ENCODE data around the gene CTNNA1.
A peak's percentile ranks its signal among the peaks of the same experiment; 100 is the strongest.
"Not testable (repeated sequence)": the region's sequence is repeated elsewhere in the genome, so short reads cannot be mapped to it uniquely, and the experiment has no call there.

The CTNNA1 gene

DNA sequence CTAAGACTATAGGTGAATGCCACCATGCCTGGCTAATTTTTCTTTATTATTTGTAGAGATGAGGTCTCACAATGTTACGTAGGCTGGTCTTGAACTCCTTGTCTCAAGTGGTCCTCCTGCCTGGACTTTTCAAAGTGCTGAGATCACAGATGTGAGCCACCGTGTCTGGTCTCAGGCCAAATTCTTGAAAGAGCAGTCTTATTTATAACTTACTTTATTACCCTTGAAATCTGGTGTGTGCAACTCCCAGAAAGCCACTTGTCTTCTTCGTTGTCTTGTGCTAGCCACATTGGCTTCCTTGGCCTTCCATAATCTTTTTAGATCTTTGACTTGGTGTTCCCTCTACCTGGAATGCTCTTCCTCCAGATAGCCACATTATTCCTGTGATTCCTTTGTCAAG is 50.1 kb downstream of the CTNNA1 start:
- Mint-ChIP-seq H3K27ac (peak overlapping the region; percentile 92), H3K9me3 (peaks cover 45% of the 10 kb centered on the region), H3K27me3 (ENCODE audit: low read depth, poor library complexity) (no peaks in the 10 kb centered on the region), H3K36me3 (ENCODE audit: low read depth) (peaks cover 89% of the 10 kb centered on the region), H3K4me1 (peaks cover 15% of the 10 kb centered on the region), H3K4me3 (no peak overlapping the region)
- DNase-seq = no peak
- TF ChIP-seq CTCF (IDR thresholded peaks at IDR 0.05) = no peak

GRCh38 chr5:138803935-138804334 is 50.7 kb downstream of the CTNNA1 start:
- Mint-ChIP-seq H3K4me3 (no peak overlapping the region), H3K27ac (peak overlapping the region; percentile 92)
- no peak for TF ChIP-seq CTCF (IDR thresholded peaks at IDR 0.05)

GRCh38 chr5:138805096-138805495 is 51.9 kb downstream of the CTNNA1 start:
- H3K27ac Mint-ChIP-seq = no peak overlapping the region
- H3K4me3 Mint-ChIP-seq = no peak overlapping the region
- peaks cover 86% of the 10 kb centered on the region for H3K36me3 Mint-ChIP-seq (ENCODE audit: low read depth)

More at GRCh38 chr5:138803935-138804334, 50.7 kb downstream of the CTNNA1 start:
- Mint-ChIP-seq H3K27me3 (ENCODE audit: low read depth, poor library complexity) (no peaks in the 10 kb centered on the region), H3K4me1 (peaks cover 15% of the 10 kb centered on the region), H3K36me3 (ENCODE audit: low read depth) (peaks cover 87% of the 10 kb centered on the region), H3K9me3 (peaks cover 45% of the 10 kb centered on the region)
- no peak for DNase-seq

DNA sequence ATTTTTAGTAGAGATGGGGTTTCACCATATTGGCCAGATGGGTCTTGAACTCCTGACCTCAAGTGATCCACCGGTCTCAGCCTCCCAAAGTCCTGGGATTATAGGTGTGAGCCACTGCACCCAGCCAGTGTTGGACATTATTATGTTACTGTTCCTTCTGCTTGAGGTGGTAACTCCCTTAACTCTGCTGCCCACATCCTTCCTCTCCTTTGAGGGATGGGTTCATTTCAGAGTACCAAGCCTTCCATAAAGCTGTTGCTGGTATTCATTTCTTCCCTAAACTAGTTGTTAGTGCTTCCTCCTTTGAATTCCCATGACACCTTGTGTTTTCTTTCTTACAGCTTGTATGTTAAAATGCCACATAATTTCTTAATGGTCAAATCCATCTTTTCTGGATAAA is 54.0 kb downstream of the CTNNA1 start:
- Mint-ChIP-seq H3K9me3 (peaks cover 47% of the 10 kb centered on the region), H3K27me3 (ENCODE audit: low read depth, poor library complexity) (no peaks in the 10 kb centered on the region), H3K4me3 (no peak overlapping the region), H3K36me3 (ENCODE audit: low read depth) (peaks cover 81% of the 10 kb centered on the region), H3K27ac (no peak overlapping the region), H3K4me1 (peaks cover 10% of the 10 kb centered on the region)
- no peak for TF ChIP-seq CTCF (IDR thresholded peaks at IDR 0.05)
- no peak for DNase-seq

More at GRCh38 chr5:138805096-138805495, 51.9 kb downstream of the CTNNA1 start:
- no peak for TF ChIP-seq CTCF (IDR thresholded peaks at IDR 0.05)
- Mint-ChIP-seq H3K9me3 (peaks cover 43% of the 10 kb centered on the region), H3K4me1 (peaks cover 15% of the 10 kb centered on the region), H3K27me3 (ENCODE audit: low read depth, poor library complexity) (no peaks in the 10 kb centered on the region)
- DNase-seq = no peak

DNA sequence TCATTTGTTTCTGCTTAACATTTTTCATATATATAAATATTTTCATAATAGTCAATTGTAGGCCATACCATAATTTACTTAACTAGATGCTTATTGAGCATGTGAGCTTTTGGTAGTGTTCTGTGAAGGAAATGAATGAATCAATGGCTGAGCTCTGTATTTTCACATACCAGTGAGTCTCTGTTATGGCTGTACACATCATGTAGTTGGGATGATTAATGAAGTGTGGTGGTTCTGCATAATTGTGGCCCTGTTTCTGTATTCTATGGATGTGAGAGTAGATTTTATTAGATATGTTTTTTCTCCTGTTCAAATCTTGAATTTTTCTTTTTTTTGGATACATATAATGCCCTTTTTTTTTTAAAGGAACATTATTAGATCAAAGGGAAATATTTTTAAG is 56.2 kb downstream of the CTNNA1 start:
- H3K36me3 Mint-ChIP-seq (ENCODE audit: low read depth) = peaks cover 85% of the 10 kb centered on the region

DNA sequence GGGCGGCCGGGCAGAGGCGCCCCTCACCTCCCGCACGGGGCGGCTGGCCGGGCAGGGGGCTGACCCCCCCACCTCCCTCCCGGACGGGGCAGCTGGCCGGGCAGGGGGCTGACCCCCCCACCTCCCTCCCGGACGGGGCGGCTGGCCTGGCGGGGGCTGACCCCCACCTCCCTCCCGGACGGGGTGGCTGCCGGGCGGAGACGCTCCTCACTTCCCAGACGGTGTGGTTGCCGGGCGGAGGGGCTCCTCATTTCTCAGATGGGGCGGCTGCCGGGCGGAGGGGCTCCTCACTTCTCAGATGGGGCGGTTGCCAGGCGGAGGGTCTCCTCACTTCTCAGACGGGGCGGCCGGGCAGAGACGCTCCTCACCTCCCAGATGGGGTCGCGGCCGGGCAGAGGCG is 57.6 kb downstream of the CTNNA1 start:
- not testable (repeated sequence) for H3K27me3 Mint-ChIP-seq (ENCODE audit: low read depth, poor library complexity); DNase-seq; H3K4me1 Mint-ChIP-seq; H3K4me3 Mint-ChIP-seq; H3K27ac Mint-ChIP-seq
- Mint-ChIP-seq H3K36me3 (ENCODE audit: low read depth) (peaks cover 85% of the 10 kb centered on the region), H3K9me3 (peaks cover 41% of the 10 kb centered on the region)

More for the DNA sequence above, 56.2 kb downstream of the CTNNA1 start:
- Mint-ChIP-seq H3K9me3 (peaks cover 54% of the 10 kb centered on the region), H3K4me1 (no peaks in the 10 kb centered on the region), H3K4me3 (no peak overlapping the region), H3K27me3 (ENCODE audit: low read depth, poor library complexity) (no peaks in the 10 kb centered on the region), H3K27ac (no peak overlapping the region)
- no peak for TF ChIP-seq CTCF (IDR thresholded peaks at IDR 0.05)
- DNase-seq = no peak
